NCI-H1436 (cell line): ENCODE measurements around the gene PLA2G3.

Source experiments
- DNase-seq: peaks from one replicate; lab custom pipeline; 2025; lab: John Stamatoyannopoulos, UW

The PLA2G3 gene

GRCh38 chr22:31085928-31086327 lies 54.4 kb downstream of the PLA2G3 start:
- DNase-seq = no peak

DNA sequence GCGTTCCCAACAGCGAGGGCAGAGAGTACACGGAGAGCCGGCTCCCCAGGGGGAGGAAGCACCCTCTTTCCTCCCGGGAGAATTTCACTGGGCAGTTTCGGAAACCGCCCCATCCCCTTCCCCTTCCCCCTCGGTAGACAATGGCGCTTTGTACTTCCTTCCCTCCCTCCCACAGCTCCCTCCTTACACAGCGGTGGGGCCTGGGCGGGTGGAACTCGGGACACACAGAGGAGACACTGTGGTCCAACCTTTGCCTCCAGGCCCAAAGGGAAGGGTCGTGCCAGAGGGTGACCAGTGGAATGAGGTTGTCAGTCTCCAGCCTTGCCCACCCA lies 54.8 kb downstream of the PLA2G3 start:
- DNase-seq = no peak

- DNase-seq = no peak
These were observed 55.4 kb downstream of the PLA2G3 start for GRCh38 chr22:31084811-31085492.
